ENCODE results near the gene PPP6R2.

PPP6R2 gene

DNA sequence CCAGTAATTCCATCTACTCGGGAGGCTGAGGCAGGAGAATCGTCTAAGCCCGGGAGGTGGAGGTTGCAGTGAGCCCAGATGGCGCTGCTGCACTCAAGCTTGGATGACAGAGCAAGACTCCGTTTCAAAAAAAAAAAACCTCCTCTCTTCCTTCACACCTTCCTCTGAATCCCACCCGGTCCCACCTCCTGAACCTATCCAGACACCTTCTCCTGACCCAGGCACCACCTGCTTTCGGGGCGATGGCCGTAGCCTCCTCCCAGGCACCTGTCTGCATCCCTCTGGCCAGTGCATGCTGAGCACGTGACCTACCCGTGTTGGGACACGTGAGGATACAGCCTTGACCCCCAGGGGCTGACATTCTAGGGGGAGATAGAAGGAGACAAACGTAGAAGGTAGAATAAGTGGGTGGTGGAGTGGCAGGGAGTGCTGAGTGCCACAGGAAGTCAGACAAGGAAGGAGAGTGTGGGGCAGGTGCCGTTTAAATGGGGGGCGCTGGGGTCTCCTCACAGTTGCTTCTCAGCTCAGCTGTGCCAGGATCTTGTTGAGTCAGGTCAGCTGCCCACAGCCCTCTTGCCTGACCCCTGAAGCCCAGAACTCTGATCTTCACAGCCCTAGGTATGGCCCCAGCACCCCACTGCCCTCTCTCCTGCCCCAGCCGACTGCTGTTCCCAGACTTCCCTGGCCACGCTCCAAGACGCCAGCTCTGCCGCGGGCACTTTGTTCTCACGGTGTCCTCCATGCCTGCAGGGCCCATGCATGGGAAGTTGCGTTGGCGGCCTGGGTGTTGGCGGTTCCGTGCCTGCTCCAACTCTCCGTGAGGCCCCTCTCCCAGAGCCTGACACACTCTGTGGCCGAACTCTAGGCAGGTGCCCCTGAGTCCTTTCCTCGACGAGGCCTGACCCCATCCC, 142.3 kb downstream of the PPP6R2 start:
- H4K20me1 ChIP-seq (ENCODE audit: control insufficient read depth, insufficient read depth, low read depth, low read length): no peaks in the 10 kb centered on the region
- no peaks in the 10 kb centered on the region for H3K9me2 ChIP-seq (replicated peaks; ENCODE audit: control insufficient read depth, low read length)
- no peak overlapping the region for H3K4me2 ChIP-seq (ENCODE audit: low read length)
- H3K79me2 ChIP-seq (ENCODE audit: control insufficient read depth, low read length): no peaks in the 10 kb centered on the region
- H3K4me1 ChIP-seq (ENCODE audit: control insufficient read depth, low read length): peaks cover 23% of the 10 kb centered on the region
- no peak overlapping the region for H3K4me3 ChIP-seq (ENCODE audit: low read length)
- H3K36me3 ChIP-seq (ENCODE audit: control insufficient read depth, low read length): no peaks in the 10 kb centered on the region
- no peak for TF ChIP-seq EZH2phosphoT487 (IDR thresholded peaks at IDR 0.05; ENCODE audit: borderline replicate concordance, low read length)
- TF ChIP-seq, protein P1, sequence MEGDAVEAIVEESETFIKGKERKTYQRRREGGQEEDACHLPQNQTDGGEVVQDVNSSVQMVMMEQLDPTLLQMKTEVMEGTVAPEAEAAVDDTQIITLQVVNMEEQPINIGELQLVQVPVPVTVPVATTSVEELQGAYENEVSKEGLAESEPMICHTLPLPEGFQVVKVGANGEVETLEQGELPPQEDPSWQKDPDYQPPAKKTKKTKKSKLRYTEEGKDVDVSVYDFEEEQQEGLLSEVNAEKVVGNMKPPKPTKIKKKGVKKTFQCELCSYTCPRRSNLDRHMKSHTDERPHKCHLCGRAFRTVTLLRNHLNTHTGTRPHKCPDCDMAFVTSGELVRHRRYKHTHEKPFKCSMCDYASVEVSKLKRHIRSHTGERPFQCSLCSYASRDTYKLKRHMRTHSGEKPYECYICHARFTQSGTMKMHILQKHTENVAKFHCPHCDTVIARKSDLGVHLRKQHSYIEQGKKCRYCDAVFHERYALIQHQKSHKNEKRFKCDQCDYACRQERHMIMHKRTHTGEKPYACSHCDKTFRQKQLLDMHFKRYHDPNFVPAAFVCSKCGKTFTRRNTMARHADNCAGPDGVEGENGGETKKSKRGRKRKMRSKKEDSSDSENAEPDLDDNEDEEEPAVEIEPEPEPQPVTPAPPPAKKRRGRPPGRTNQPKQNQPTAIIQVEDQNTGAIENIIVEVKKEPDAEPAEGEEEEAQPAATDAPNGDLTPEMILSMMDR (IDR thresholded peaks at IDR 0.05; ENCODE audit: low read depth, low read length, poor library complexity, severe bottlenecking): peak; percentile 24
- H3K27me3 ChIP-seq (ENCODE audit: control insufficient read depth, low read length): peaks cover 20% of the 10 kb centered on the region
- H3K27ac ChIP-seq (ENCODE audit: low read depth, low read length): no peak overlapping the region
- H3F3A ChIP-seq (ENCODE audit: control insufficient read depth, insufficient read depth): no peaks in the 10 kb centered on the region
- H3K9me3 ChIP-seq (ENCODE audit: control insufficient read depth, insufficient read depth, low read length): no peaks in the 10 kb centered on the region

- H3K9me3 ChIP-seq (ENCODE audit: control insufficient read depth, insufficient read depth, low read length): no peaks in the 10 kb centered on the region
- no peak within 1 kb of the TSS for H3K4me2 ChIP-seq (ENCODE audit: low read length)
- no peaks in the 10 kb centered on the region for H3F3A ChIP-seq (ENCODE audit: control insufficient read depth, insufficient read depth)
- H3K79me2 ChIP-seq (ENCODE audit: control insufficient read depth, low read length): no peaks in the 10 kb centered on the region
- no peaks in the 10 kb centered on the region for H3K36me3 ChIP-seq (ENCODE audit: control insufficient read depth, low read length)
- no peaks in the 10 kb centered on the region for H4K20me1 ChIP-seq (ENCODE audit: control insufficient read depth, insufficient read depth, low read depth, low read length)
- no peaks in the 10 kb centered on the region for H3K9me2 ChIP-seq (replicated peaks; ENCODE audit: control insufficient read depth, low read length)
- H3K27me3 ChIP-seq (ENCODE audit: control insufficient read depth, low read length): peaks cover 13% of the 10 kb centered on the region
- TF ChIP-seq, protein P1 (IDR thresholded peaks at IDR 0.05; ENCODE audit: low read depth, low read length, poor library complexity, severe bottlenecking): no peak
- no peak for TF ChIP-seq EZH2phosphoT487 (IDR thresholded peaks at IDR 0.05; ENCODE audit: borderline replicate concordance, low read length)
- peaks cover 26% of the 10 kb centered on the region for H3K4me1 ChIP-seq (ENCODE audit: control insufficient read depth, low read length)
- no peak within 1 kb of the TSS for H3K27ac ChIP-seq (ENCODE audit: low read depth, low read length)
- no peak within 1 kb of the TSS for H3K4me3 ChIP-seq (ENCODE audit: low read length)
Observed at GRCh38 chr22:50486561-50487289, 143.6 kb downstream of the PPP6R2 start, which contains the start of gene MIOX. MIOX (plus strand) TSS chr22:50486859; CDS start chr22:50486898, 39 bp downstream.

- TF ChIP-seq, protein P1 (IDR thresholded peaks at IDR 0.05; ENCODE audit: low read depth, low read length, poor library complexity, severe bottlenecking): no peak
- TF ChIP-seq EZH2phosphoT487 (IDR thresholded peaks at IDR 0.05; ENCODE audit: borderline replicate concordance, low read length): no peak
- Histone ChIP-seq H3K79me2 (ENCODE audit: control insufficient read depth, low read length) (no peaks in the 10 kb centered on the region), H3K9me2 (replicated peaks; ENCODE audit: control insufficient read depth, low read length) (no peaks in the 10 kb centered on the region), H3K27ac (ENCODE audit: low read depth, low read length) (no peak overlapping the region), H3K4me2 (ENCODE audit: low read length) (no peak overlapping the region), H4K20me1 (ENCODE audit: control insufficient read depth, insufficient read depth, low read depth, low read length) (no peaks in the 10 kb centered on the region), H3K27me3 (ENCODE audit: control insufficient read depth, low read length) (peaks cover 5% of the 10 kb centered on the region), H3F3A (ENCODE audit: control insufficient read depth, insufficient read depth) (no peaks in the 10 kb centered on the region), H3K4me3 (ENCODE audit: low read length) (no peak overlapping the region), H3K9me3 (ENCODE audit: control insufficient read depth, insufficient read depth, low read length) (no peaks in the 10 kb centered on the region), H3K36me3 (ENCODE audit: control insufficient read depth, low read length) (no peaks in the 10 kb centered on the region), H3K4me1 (ENCODE audit: control insufficient read depth, low read length) (peaks cover 20% of the 10 kb centered on the region)
Observed at GRCh38 chr22:50487290-50488005, 144.3 kb downstream of the PPP6R2 start.

All from DOHH2 (cell line).